CD14-positive monocyte (primary cell): Measurements from ENCODE around the gene DSCAML1. TPM values are rescaled to one million over a fixed set of nuclear protein-coding genes. Genes with fewer than 3 reads are reported as not detected.

ENCODE experiments used
- DNase-seq, 3 donors: peaks; one replicate each; pipeline ENCODE4 v3.0.0-alpha.2; 2011 to 2022
- H2AFZ ChIP-seq: 2 replicates; pipeline ENCODE4 v1.6.0; 2012; ENCODE audit warnings: mild to moderate bottlenecking, low read depth, low read length, inconsistent platforms; ENCODE audit not compliant: insufficient read depth, poor library complexity, severe bottlenecking
- H3K27ac ChIP-seq, 2 donors: 1 replicate in 1 of 2; 2 replicates in 1 of 2; pipeline ENCODE4 v1.5.1; 2012 to 2013; ENCODE audit warnings: low read length in 2 of 2, control low read depth in 1 of 2, inconsistent platforms in 1 of 2, low read depth in 1 of 2, mild to moderate bottlenecking in 1 of 2
- H3K27me3 ChIP-seq, 2 donors: one replicate each; pipeline versions ENCODE4 v1.6.0 to v1.6.1; 2011 to 2013; ENCODE audit warnings: low read length in 2 of 2; ENCODE audit not compliant: control insufficient read depth in 2 of 2, insufficient read depth in 2 of 2
- H3K36me3 ChIP-seq, 2 donors: replicated peaks in 1 of 2; 1 replicate in 1 of 2; 2 replicates in 1 of 2; pipeline versions ENCODE4 v1.5.1 to v1.6.1; 2012 to 2013; ENCODE audit warnings: low read length in 2 of 2, control low read depth in 1 of 2, inconsistent platforms in 1 of 2, mild to moderate bottlenecking in 1 of 2; ENCODE audit not compliant: insufficient read depth in 2 of 2, control insufficient read depth in 1 of 2
- H3K4me1 ChIP-seq, 2 donors: 1 replicate in 1 of 2; 2 replicates in 1 of 2; pipeline versions ENCODE4 v1.5.1 to v1.6.1; 2012 to 2013; ENCODE audit warnings: low read length in 2 of 2, control low read depth in 1 of 2, inconsistent platforms in 1 of 2, mild to moderate bottlenecking in 1 of 2, moderate library complexity in 1 of 2; ENCODE audit not compliant: insufficient read depth in 2 of 2, control insufficient read depth in 1 of 2
- H3K4me2 ChIP-seq: replicated peaks from 2 replicates; pipeline ENCODE3; 2012; ENCODE audit warnings: low read length, moderate library complexity, mild to moderate bottlenecking; ENCODE audit not compliant: poor library complexity, severe bottlenecking; ENCODE audit errors: extremely low read depth
- H3K4me3 ChIP-seq, 3 experiments: fragments of 200-600 bp in 1 of 3; sonication (generic) in 1 of 3; replicated peaks in 1 of 3; 1 replicate in 2 of 3; 2 replicates in 1 of 3; pipeline ENCODE4 v1.5.1; 2011 to 2013; ENCODE audit warnings: low read length in 3 of 3, mild to moderate bottlenecking in 3 of 3, control low read depth in 2 of 3, low read depth in 2 of 3, inconsistent platforms in 1 of 3, moderate library complexity in 1 of 3
- H3K79me2 ChIP-seq: 2 replicates; pipeline ENCODE4 v1.6.0; 2012; ENCODE audit warnings: mild to moderate bottlenecking, control low read depth, inconsistent platforms, low read length, moderate library complexity; ENCODE audit not compliant: insufficient read depth
- H3K9ac ChIP-seq: 2 replicates; pipeline ENCODE4 v1.6.0; 2017; ENCODE audit warnings: low read length, mild to moderate bottlenecking; ENCODE audit not compliant: insufficient read depth, poor library complexity, severe bottlenecking
- H3K9me3 ChIP-seq, 2 donors: replicated peaks in 1 of 2; 1 replicate in 1 of 2; 2 replicates in 1 of 2; pipeline versions ENCODE4 v1.5.1 to v1.6.1; 2012 to 2013; ENCODE audit warnings: low read length in 2 of 2, control low read depth in 1 of 2; ENCODE audit not compliant: control insufficient read depth in 1 of 2, insufficient read depth in 1 of 2
- H4K20me1 ChIP-seq: 2 replicates; pipeline ENCODE4 v1.6.0; 2012; ENCODE audit warnings: mild to moderate bottlenecking, low read length, control low read depth, moderate library complexity; ENCODE audit not compliant: insufficient read depth
- H3K27ac Mint-ChIP-seq, 7 donors: one replicate each; pipeline ENCODE4 v1.8.0; 2020; ENCODE audit warnings: mild to moderate bottlenecking in 7 of 7, mixed read lengths in 7 of 7, moderate library complexity in 6 of 7, inconsistent platforms in 2 of 7
- H3K27me3 Mint-ChIP-seq, 3 donors: one replicate each; pipeline ENCODE4 v1.8.0; 2021 to 2022; ENCODE audit warnings: low read depth in 3 of 3, mild to moderate bottlenecking in 3 of 3, mixed read lengths in 3 of 3, moderate library complexity in 3 of 3, inconsistent platforms in 1 of 3
- H3K36me3 Mint-ChIP-seq, 2 donors: one replicate each; pipeline ENCODE4 v1.8.0; 2020; ENCODE audit warnings: mixed read lengths in 2 of 2, inconsistent platforms in 1 of 2, mild to moderate bottlenecking in 1 of 2
- H3K4me1 Mint-ChIP-seq: one replicate; pipeline ENCODE4 v1.8.0; 2020; ENCODE audit warnings: mild to moderate bottlenecking, mixed read lengths
- H3K4me3 Mint-ChIP-seq, 2 donors: one replicate each; pipeline ENCODE4 v1.8.0; 2020; ENCODE audit warnings: mild to moderate bottlenecking in 2 of 2, mixed read lengths in 2 of 2, moderate library complexity in 1 of 2
- H3K9me3 Mint-ChIP-seq, 7 donors: one replicate each; pipeline ENCODE4 v1.8.0; 2020 to 2022; ENCODE audit warnings: mixed read lengths in 7 of 7, mild to moderate bottlenecking in 6 of 7, moderate library complexity in 6 of 7, inconsistent platforms in 2 of 7
- CTCF ChIP-seq: fragments of 200-600 bp; IDR thresholded peaks from one replicate; pipeline ENCODE4 v1.8.0; 2022; ENCODE audit warnings: antibody characterized with exemption, mild to moderate bottlenecking
- WGBS: methylation state at CpG from one replicate; pipeline ENCODE4 v1.1.5; 2013; ENCODE audit warnings: missing lambda C conversion rate; ENCODE audit not compliant: insufficient coverage; 5-methylcytosine and 5-hydroxymethylcytosine counted together
- intact Hi-C, 2 donors: fragments of 100-400 bp; cut with micrococcal nuclease; formaldehyde crosslinking; loops; one replicate each; pipeline versions ENCODE4 v1.15.0 to v1.15.1; 2023
- polyA plus RNA-seq, 3 donors: library from polyadenylated mRNA; depleted of rRNA in 1 of 3; unstranded in 2 of 3; stranded (reverse) in 1 of 3; fragments of 300-500 nt in 2 of 3; fragments of >200 nt in 1 of 3; fragmentation: Illumina TruSeq in 2 of 3; gene quantifications; 1 replicate in 2 of 3; 2 replicates in 1 of 3; pipeline ENCODE4 v1.2.3, GENCODE V29; 2012 to 2021

DSCAML1 gene
- polyA plus RNA-seq, 3 donors: not detected

- H3K4me2 ChIP-seq: no peak overlapping the region
- no peak for TF ChIP-seq CTCF
- peaks cover 0 to 10% of the 10 kb centered on the region in 2 donors for H3K27me3 ChIP-seq
- H2AFZ ChIP-seq: no peak overlapping the region
- WGBS: 100% methylated on average over 1 of the region's 4 CpGs
- no peaks in the 10 kb centered on the region for H4K20me1 ChIP-seq
- Mint-ChIP-seq H3K4me1 (no peaks in the 10 kb centered on the region), H3K27me3 (peaks cover 24 to 32% (median 26%) of the 10 kb centered on the region in 3 donors), H3K36me3 (no peaks in the 10 kb centered on the region), H3K27ac (peak overlapping the region in 1 of 7 donors; percentile 23), H3K9me3 (peaks cover 0 to 2% (median 0%) of the 10 kb centered on the region in 7 donors), H3K4me3 (no peak overlapping the region)
- no peak overlapping the region for H3K9ac ChIP-seq
- H3K4me1 ChIP-seq: no peaks in the 10 kb centered on the region
- no peak overlapping the region for H3K4me3 ChIP-seq
- H3K27ac ChIP-seq: no peak overlapping the region
- no peaks in the 10 kb centered on the region for H3K9me3 ChIP-seq
- no peaks in the 10 kb centered on the region for H3K36me3 ChIP-seq
- H3K79me2 ChIP-seq: no peaks in the 10 kb centered on the region
- DNase-seq: no peak
- intact Hi-C loops: no loop called here
Measured at GRCh38 chr11:117781627-117782026, 15.4 kb downstream of the DSCAML1 start.

DNA sequence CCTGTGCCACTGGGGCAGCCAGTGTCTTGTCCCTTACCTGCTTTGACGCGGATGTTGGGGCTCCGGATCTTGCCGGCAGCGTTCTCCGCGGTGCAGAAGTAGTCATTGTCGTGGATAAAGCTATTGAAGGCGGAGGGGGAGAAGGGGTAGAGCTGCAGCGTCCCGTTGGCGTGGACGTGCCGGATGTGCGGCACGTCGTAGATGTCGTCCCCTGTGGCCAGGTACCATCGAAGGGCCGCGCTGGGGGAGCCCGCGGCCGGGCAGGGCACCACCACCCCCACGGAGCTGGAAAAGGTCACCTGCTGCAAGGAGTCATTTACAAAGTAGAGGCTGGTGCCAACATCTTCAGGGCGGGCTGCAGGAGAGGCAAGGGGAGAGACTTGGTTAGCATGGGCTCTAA lies 16.6 kb downstream of the DSCAML1 start:
- intact Hi-C loops: no loop called here
- Histone ChIP-seq H3K27me3 (peaks cover 0 to 10% of the 10 kb centered on the region in 2 donors), H3K4me1 (no peaks in the 10 kb centered on the region), H3K9me3 (no peaks in the 10 kb centered on the region), H2AFZ (no peak overlapping the region), H3K4me2 (no peak overlapping the region), H3K36me3 (no peaks in the 10 kb centered on the region), H3K27ac (no peak overlapping the region), H4K20me1 (no peaks in the 10 kb centered on the region), H3K79me2 (no peaks in the 10 kb centered on the region), H3K4me3 (no peak overlapping the region), H3K9ac (no peak overlapping the region)
- Mint-ChIP-seq H3K27me3 (peaks cover 18 to 26% (median 21%) of the 10 kb centered on the region in 3 donors), H3K4me3 (peak overlapping the region in 1 of 2 donors; percentile 51), H3K4me1 (no peaks in the 10 kb centered on the region), H3K36me3 (no peaks in the 10 kb centered on the region), H3K9me3 (peaks cover 0 to 1% (median 0%) of the 10 kb centered on the region in 7 donors), H3K27ac (no peak overlapping the region)
- WGBS: 94% methylated on average over 26 of the region's 26 CpGs
- no peak for TF ChIP-seq CTCF
- DNase-seq: no peak
